ENCODE measurements around the gene OCLN.
"Not testable (repeated sequence)": the region's sequence is repeated elsewhere in the genome, so short reads cannot be mapped to it uniquely, and the experiment has no call there.

Gene OCLN

DNA sequence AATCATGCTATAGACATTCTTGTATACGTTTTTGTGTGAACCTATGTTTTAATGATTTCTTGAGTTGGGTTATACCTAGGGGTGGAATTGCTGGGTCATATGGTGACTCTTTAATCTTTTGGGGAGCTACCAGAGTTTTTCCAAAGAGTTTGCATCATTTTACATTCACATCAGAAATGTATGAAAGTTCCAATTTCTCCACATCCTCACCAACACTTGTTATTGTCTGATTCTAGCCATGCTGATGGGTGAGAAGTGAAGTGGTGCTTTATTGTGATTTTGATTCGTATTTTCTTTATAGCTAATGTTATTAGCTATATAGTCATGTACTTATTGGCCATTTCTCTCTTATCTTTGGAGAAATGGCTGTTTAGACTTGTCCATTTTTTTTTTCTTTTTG is 18.1 kb downstream of the OCLN start:
- no peak overlapping the region for H4K91ac ChIP-seq (ENCODE audit: low read length)
- H3K9me3 ChIP-seq (ENCODE audit: control insufficient read depth, low read length) = no peaks in the 10 kb centered on the region
- H3K4me1 ChIP-seq (ENCODE audit: control insufficient read depth, insufficient read depth, low read depth, low read length) = no peaks in the 10 kb centered on the region
- no peak for DNase-seq
- H3K27ac ChIP-seq (ENCODE audit: low read length, poor library complexity, severe bottlenecking) = no peak overlapping the region
- H2BK15ac ChIP-seq (ENCODE audit: low read depth, poor library complexity, severe bottlenecking) = no peak overlapping the region
- no peak overlapping the region for H2AK5ac ChIP-seq (ENCODE audit: low read length, severe bottlenecking)
- 88% methylated on average over 1 of the region's 2 CpGs for WGBS
- no peak overlapping the region for H2BK120ac ChIP-seq (ENCODE audit: low read depth, low read length)
- no peak overlapping the region for H3K4ac ChIP-seq (ENCODE audit: low read depth in 1 of 2, low read length in 2 of 2)
- H3K14ac ChIP-seq (ENCODE audit: low read length in 2 of 2) = no peak overlapping the region
- H3K4me3 ChIP-seq (ENCODE audit: insufficient read depth in 1 of 2, low read depth in 1 of 2, low read length in 2 of 2) = no peak overlapping the region
- H3K18ac ChIP-seq (ENCODE audit: low read depth in 1 of 2, low read length in 2 of 2) = no peak overlapping the region
- no peak overlapping the region for H2AFZ ChIP-seq (ENCODE audit: low read depth, low read length)
- no peaks in the 10 kb centered on the region for H3K27me3 ChIP-seq (ENCODE audit: control insufficient read depth in 1 of 2, insufficient read depth in 1 of 2, low read length in 2 of 2)
- no peak overlapping the region for H3K9ac ChIP-seq (ENCODE audit: low read length)
- H2BK5ac ChIP-seq (ENCODE audit: low read depth, low read length, poor library complexity, severe bottlenecking) = no peak overlapping the region
- H3K79me1 ChIP-seq (replicated peaks; ENCODE audit: low read length, poor library complexity, severe bottlenecking) = no peaks in the 10 kb centered on the region
- H3K23ac ChIP-seq (ENCODE audit: low read length in 2 of 2) = no peak overlapping the region
- no peak overlapping the region for H2BK12ac ChIP-seq (ENCODE audit: low read length in 2 of 2)
- H3K4me2 ChIP-seq (ENCODE audit: low read length, poor library complexity, severe bottlenecking) = no peak overlapping the region
- no peak overlapping the region for H4K8ac ChIP-seq (ENCODE audit: low read length)
- peaks cover 0 to 3% of the 10 kb centered on the region in 2 experiments for H3K36me3 ChIP-seq (ENCODE audit: control insufficient read depth in 1 of 2, insufficient read depth in 2 of 2, low read depth in 1 of 2, low read length in 2 of 2)

DNA sequence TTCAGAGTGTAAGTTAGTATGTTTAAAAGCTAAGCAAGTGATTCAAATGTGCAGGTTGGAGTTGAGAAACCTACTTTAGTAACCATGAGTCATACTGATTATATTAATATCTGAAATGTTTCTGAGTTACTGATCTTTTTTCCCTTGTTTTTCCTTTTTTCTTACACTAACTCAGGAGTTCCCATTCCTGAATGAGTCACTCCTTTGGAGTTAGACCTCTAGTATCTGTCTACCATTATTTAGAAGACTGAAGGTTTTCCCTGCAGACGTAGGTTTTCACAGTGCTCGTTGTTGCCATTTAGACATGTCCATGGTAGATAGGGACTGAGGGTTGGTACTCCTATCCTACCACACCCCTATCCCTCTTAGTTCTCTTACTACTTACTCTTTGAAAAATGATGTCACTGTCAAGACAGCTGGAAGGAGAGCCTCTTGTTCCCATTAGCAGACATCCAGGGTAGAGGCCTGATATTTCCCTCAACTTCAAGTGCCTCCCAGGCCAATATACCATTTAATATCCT is 20.2 kb downstream of the OCLN start:
- H3K36me3 ChIP-seq (ENCODE audit: control insufficient read depth in 1 of 2, insufficient read depth in 2 of 2, low read depth in 1 of 2, low read length in 2 of 2) = peaks cover 0 to 3% of the 10 kb centered on the region in 2 experiments
- H2BK15ac ChIP-seq (ENCODE audit: low read depth, poor library complexity, severe bottlenecking) = no peak overlapping the region
- H3K4me1 ChIP-seq (ENCODE audit: control insufficient read depth, insufficient read depth, low read depth, low read length) = no peaks in the 10 kb centered on the region
- H3K27ac ChIP-seq (ENCODE audit: low read length, poor library complexity, severe bottlenecking) = peak overlapping the region; percentile 76
- H4K91ac ChIP-seq (ENCODE audit: low read length) = no peak overlapping the region
- 40% methylated on average over 2 of the region's 2 CpGs for WGBS
- H2AFZ ChIP-seq (ENCODE audit: low read depth, low read length) = peak overlapping the region; percentile 61
- no peak overlapping the region for H3K9ac ChIP-seq (ENCODE audit: low read length)
- H3K23ac ChIP-seq (ENCODE audit: low read length in 2 of 2) = no peak overlapping the region
- no peak overlapping the region for H2BK5ac ChIP-seq (ENCODE audit: low read depth, low read length, poor library complexity, severe bottlenecking)
- H3K4me2 ChIP-seq (ENCODE audit: low read length, poor library complexity, severe bottlenecking) = no peak overlapping the region
- H3K4ac ChIP-seq (ENCODE audit: low read depth in 1 of 2, low read length in 2 of 2) = no peak overlapping the region
- no peak overlapping the region for H4K8ac ChIP-seq (ENCODE audit: low read length)
- H2BK12ac ChIP-seq (ENCODE audit: low read length in 2 of 2) = peak overlapping the region; percentile 11 to 31
- H3K4me3 ChIP-seq (ENCODE audit: insufficient read depth in 1 of 2, low read depth in 1 of 2, low read length in 2 of 2) = no peak overlapping the region
- peak; percentile 58 for DNase-seq
- H3K14ac ChIP-seq (ENCODE audit: low read length in 2 of 2) = no peak overlapping the region
- H3K27me3 ChIP-seq (ENCODE audit: control insufficient read depth in 1 of 2, insufficient read depth in 1 of 2, low read length in 2 of 2) = no peaks in the 10 kb centered on the region
- H2BK120ac ChIP-seq (ENCODE audit: low read depth, low read length) = no peak overlapping the region
- no peak overlapping the region for H2AK5ac ChIP-seq (ENCODE audit: low read length, severe bottlenecking)
- no peak overlapping the region for H3K18ac ChIP-seq (ENCODE audit: low read depth in 1 of 2, low read length in 2 of 2)
- no peaks in the 10 kb centered on the region for H3K79me1 ChIP-seq (replicated peaks; ENCODE audit: low read length, poor library complexity, severe bottlenecking)
- no peaks in the 10 kb centered on the region for H3K9me3 ChIP-seq (ENCODE audit: control insufficient read depth, low read length)

DNA sequence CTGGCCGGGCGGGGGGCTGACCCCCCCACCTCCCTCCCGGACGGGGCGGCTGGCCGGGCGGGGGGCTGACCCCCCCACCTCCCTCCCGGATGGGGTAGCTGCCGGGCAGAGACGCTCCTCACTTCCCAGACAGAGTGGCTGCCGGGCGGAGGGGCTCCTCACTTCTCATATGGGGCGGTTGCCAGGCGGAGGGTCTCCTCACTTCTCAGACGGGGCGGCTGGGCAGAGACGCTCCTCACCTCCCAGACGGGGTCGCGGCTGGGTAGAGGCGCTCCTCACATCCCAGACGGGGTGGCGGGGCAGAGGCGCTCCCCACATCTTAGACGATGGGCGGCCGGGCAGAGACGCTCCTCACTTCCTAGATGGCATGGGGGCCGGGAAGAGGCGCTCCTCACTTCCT is 23.0 kb downstream of the OCLN start:
- not testable (repeated sequence) for H3K4ac ChIP-seq (ENCODE audit: low read depth in 1 of 2, low read length in 2 of 2); H2BK12ac ChIP-seq (ENCODE audit: low read length in 2 of 2); H4K91ac ChIP-seq (ENCODE audit: low read length); H2AFZ ChIP-seq (ENCODE audit: low read depth, low read length); H3K4me3 ChIP-seq (ENCODE audit: insufficient read depth in 1 of 2, low read depth in 1 of 2, low read length in 2 of 2); H3K9ac ChIP-seq (ENCODE audit: low read length); H3K79me1 ChIP-seq (replicated peaks; ENCODE audit: low read length, poor library complexity, severe bottlenecking); H2BK15ac ChIP-seq (ENCODE audit: low read depth, poor library complexity, severe bottlenecking); H3K4me1 ChIP-seq (ENCODE audit: control insufficient read depth, insufficient read depth, low read depth, low read length); H2AK5ac ChIP-seq (ENCODE audit: low read length, severe bottlenecking); H3K27ac ChIP-seq (ENCODE audit: low read length, poor library complexity, severe bottlenecking); H4K8ac ChIP-seq (ENCODE audit: low read length); H3K4me2 ChIP-seq (ENCODE audit: low read length, poor library complexity, severe bottlenecking); H2BK5ac ChIP-seq (ENCODE audit: low read depth, low read length, poor library complexity, severe bottlenecking); H3K36me3 ChIP-seq (ENCODE audit: control insufficient read depth in 1 of 2, insufficient read depth in 2 of 2, low read depth in 1 of 2, low read length in 2 of 2); H2BK120ac ChIP-seq (ENCODE audit: low read depth, low read length); H3K23ac ChIP-seq (ENCODE audit: low read length in 2 of 2); H3K27me3 ChIP-seq (ENCODE audit: control insufficient read depth in 1 of 2, insufficient read depth in 1 of 2, low read length in 2 of 2); DNase-seq; H3K9me3 ChIP-seq (ENCODE audit: control insufficient read depth, low read length); H3K14ac ChIP-seq (ENCODE audit: low read length in 2 of 2); H3K18ac ChIP-seq (ENCODE audit: low read depth in 1 of 2, low read length in 2 of 2)
- WGBS = 100% methylated on average over 8 of the region's 30 CpGs

DNA sequence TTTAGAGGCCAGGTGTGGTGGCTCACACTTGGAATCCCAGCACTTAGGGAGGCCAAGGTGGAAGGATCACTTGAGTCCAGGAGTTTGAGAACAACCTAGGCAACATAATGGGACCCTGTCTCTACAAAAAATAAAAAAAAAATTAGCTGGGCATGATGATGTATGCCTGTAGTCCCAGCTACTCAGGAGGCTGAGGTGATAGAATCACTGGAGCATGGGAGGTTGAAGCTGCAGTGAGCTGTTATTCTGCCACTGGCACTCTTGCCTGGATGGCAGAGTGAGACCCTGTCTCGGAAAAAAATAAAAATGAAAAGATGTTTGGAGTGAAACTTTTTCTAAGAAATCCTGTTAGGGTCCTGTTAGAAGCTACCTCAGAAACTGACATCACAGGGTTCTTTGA is 24.2 kb downstream of the OCLN start:
- H3K9ac ChIP-seq (ENCODE audit: low read length) = peak overlapping the region; percentile 45
- H3K79me1 ChIP-seq (replicated peaks; ENCODE audit: low read length, poor library complexity, severe bottlenecking) = no peaks in the 10 kb centered on the region
- no peaks in the 10 kb centered on the region for H3K36me3 ChIP-seq (ENCODE audit: control insufficient read depth in 1 of 2, insufficient read depth in 2 of 2, low read depth in 1 of 2, low read length in 2 of 2)
- H3K27me3 ChIP-seq (ENCODE audit: control insufficient read depth in 1 of 2, insufficient read depth in 1 of 2, low read length in 2 of 2) = no peaks in the 10 kb centered on the region
- no peak overlapping the region for H2BK15ac ChIP-seq (ENCODE audit: low read depth, poor library complexity, severe bottlenecking)
- no peak overlapping the region for H3K27ac ChIP-seq (ENCODE audit: low read length, poor library complexity, severe bottlenecking)
- no peak overlapping the region for H2AFZ ChIP-seq (ENCODE audit: low read depth, low read length)
- H3K18ac ChIP-seq (ENCODE audit: low read depth in 1 of 2, low read length in 2 of 2) = peak overlapping the region in 1 of 2 experiments; percentile 21
- H3K4me2 ChIP-seq (ENCODE audit: low read length, poor library complexity, severe bottlenecking) = no peak overlapping the region
- no peak overlapping the region for H3K4ac ChIP-seq (ENCODE audit: low read depth in 1 of 2, low read length in 2 of 2)
- H3K4me3 ChIP-seq (ENCODE audit: insufficient read depth in 1 of 2, low read depth in 1 of 2, low read length in 2 of 2) = no peak overlapping the region
- DNase-seq = no peak
- 100% methylated on average over 1 of the region's 1 CpG for WGBS
- no peak overlapping the region for H3K14ac ChIP-seq (ENCODE audit: low read length in 2 of 2)
- no peak overlapping the region for H2BK5ac ChIP-seq (ENCODE audit: low read depth, low read length, poor library complexity, severe bottlenecking)
- H2BK120ac ChIP-seq (ENCODE audit: low read depth, low read length) = no peak overlapping the region
- no peaks in the 10 kb centered on the region for H3K9me3 ChIP-seq (ENCODE audit: control insufficient read depth, low read length)
- H2AK5ac ChIP-seq (ENCODE audit: low read length, severe bottlenecking) = no peak overlapping the region
- H3K4me1 ChIP-seq (ENCODE audit: control insufficient read depth, insufficient read depth, low read depth, low read length) = no peaks in the 10 kb centered on the region
- H4K91ac ChIP-seq (ENCODE audit: low read length) = no peak overlapping the region
- H3K23ac ChIP-seq (ENCODE audit: low read length in 2 of 2) = no peak overlapping the region
- no peak overlapping the region for H2BK12ac ChIP-seq (ENCODE audit: low read length in 2 of 2)
- no peak overlapping the region for H4K8ac ChIP-seq (ENCODE audit: low read length)
